HG02763 (cell line): ENCODE measurements around the gene SLC25A6.
"Not testable (repeated sequence)": the region's sequence is repeated elsewhere in the genome, so short reads cannot be mapped to it uniquely, and the experiment has no call there.

Experiments
- ATAC-seq: cut with Tn5 transposase; IDR thresholded peaks from one replicate; pipeline ENCODE4 v1.9.1; 2021; ENCODE audit warnings: mild to moderate bottlenecking, moderate library complexity; ENCODE audit not compliant: unreplicated experiment

Gene SLC25A6

DNA sequence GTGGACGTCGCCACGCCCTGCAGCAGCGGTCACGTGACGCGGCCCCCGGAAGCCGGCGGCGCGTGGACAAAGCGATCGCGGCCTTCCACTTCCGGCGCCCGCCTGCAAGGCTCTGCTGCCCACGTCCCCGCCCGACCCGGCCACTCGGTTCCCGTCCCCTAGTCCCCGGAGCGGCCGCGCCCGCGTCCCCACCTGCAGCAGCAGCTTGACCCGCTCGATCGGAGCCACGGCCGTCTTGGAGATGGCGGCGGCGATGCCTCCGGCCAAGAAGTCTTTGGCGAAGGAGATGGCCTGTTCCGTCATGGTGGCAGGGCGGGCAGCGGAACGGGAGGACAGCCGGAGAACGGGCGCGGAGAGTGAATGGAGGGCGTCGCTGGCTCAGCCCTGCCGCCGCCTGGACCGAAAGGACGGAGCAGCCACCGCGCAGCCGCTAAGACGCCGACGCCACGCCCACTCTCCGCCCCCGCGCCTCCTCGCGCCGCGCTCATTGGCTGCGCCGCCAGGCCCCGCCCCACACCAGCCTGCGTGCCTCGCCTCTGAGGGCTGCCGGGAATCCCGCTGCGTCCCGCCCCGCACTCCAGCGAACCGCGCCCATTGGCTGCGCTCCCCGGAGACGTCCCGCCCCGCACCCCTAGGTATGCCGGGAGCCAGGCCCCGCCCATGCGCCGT, at the start of gene SLC25A6:
TSS of gene SLC25A6 (minus strand) at position 407 of the 669 bp plus-strand sequence. CDS start at position 303, 104 bp downstream.
- ATAC-seq, result peak; percentile 92

DNA sequence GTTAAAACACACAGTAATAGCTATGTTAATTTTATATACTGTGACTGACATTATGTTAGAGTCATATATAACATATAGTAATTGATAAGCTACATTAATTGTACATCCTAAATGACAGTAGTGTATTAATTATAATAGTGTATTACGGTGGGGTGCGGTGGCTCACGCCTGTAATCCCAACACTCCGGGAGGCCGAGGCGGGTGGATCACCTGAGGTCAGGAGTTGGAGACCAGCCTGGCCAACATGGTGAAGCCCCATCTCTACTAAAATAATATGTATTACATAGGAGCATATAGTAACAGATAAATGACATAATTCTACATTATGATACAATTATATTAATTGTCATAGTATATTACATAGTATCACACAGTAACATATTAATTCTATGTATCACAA, 48.6 kb upstream of the SLC25A6 start:
- ATAC-seq, result no peak

DNA sequence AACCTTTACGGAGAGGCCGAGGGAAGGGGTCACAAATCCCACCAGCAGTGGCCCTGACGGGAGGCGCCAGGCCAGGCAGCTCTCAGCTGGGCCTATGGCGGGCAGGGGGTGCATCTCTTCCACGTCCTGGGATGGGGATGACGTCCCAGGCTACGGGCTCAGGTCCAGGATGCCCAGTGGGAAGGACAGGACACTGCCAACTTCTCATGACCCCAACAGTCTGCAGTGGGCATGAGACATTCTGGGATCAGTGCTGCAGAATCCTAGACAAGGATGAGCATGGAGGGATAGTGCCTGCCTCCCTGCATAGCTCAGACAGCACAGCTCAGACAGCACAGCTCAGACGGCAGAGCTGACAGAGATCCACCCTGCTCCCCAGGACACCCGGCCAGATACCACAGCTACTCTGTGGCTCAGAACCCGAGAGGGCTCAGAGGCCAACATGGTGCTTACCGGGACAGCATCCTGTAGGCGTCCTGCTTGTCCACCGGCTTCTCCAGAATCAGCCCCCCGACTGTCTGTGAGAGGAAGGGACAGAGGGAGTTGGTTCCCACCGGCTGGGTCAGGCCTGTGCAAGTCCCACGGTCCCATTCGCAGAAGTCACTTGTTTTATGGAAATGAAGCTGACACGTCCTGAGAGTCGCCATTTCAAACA, 43.5 kb upstream of the SLC25A6 start:
- ATAC-seq, result no peak

DNA sequence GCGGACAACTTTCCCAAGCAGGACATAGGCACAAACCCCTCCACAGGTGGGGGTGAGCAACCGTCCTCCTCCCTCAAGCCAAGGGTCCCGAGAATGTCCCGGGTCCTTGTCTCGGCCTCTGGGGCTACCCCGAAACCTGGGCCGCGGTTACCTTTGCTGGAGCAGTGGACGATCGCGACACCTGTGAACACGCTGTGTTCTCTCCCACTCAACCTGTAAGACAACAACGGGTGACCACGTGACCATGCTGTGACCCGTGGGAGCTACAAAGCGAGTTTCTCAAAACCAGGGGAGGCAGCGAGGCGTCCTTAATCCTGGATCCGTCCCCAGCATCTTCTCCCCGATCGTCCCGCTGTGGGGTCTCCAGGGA, 42.9 kb upstream of the SLC25A6 start:
- no peak for ATAC-seq

DNA sequence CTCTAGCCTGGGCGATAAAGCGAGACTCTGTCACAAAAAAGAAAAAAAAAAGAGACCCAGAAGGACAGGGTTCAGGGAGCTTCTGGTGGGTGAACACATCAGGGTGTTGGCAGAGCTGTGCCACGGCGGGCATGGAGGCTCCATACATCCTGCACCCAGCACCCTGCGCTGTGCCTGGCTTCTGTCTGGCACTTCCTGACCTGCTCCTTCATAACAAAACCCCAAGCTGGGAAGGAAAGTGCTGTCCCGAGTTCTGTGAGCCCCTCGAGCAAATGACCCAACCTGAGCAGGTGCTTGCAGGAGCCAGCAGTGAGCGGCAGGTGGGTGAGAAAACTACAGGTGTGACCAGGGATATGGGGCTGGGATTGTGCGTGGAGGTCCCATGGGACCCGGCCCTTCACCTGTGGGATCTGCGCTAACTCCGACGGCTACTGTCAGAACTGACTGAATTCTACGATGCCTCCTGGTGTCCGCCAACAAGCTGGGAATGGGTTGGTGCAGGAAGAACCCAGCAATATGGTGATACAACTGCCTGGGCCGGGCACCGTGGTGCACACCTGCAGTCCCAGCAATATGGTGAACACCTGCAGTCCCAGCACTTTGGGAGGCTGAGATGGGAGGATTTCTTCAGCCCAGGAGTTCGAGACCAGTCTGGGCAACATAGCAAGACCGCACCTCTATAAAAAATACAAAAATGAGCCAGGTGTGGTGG, 41.9 kb upstream of the SLC25A6 start:
- ATAC-seq, result no peak

DNA sequence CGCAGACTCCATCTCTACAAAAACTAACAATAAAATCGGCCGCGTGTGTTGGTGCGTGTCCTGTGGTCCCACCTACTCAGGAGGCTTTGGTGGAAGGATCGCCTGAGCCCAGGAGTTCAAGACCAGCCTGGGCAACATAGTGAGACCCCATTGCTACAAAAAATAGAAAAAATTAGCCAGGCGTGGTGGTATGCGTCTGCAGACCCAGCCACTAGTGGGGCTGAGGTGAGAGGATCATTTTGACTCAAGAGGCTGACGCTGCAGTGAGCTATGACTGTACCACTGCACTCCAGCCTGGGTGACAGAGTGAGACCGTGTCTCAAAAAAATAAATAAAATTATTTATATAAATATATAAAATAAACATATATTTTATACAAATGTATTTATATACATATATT, 38.5 kb upstream of the SLC25A6 start:
- no peak for ATAC-seq

DNA sequence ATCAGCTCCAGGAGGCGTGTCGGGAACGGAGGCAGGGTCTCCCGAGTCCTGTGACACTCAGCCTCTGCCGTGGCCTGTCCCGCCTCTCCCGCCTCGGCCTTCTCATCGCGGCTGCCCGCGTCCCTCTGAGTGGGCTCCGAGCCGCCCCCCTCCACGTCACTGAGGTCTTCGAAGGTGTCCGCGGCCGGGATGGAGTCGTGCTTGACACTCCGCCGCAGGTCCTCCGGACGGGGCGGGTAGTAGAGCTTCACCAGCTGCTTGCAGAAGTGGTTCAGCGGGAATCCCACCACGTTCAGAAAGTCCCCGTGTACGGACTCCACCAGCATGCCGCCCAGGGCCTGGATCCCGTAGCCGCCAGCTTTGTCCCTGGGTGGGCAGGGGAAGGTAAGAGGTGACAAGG, 35.8 kb upstream of the SLC25A6 start:
- ATAC-seq, result no peak

DNA sequence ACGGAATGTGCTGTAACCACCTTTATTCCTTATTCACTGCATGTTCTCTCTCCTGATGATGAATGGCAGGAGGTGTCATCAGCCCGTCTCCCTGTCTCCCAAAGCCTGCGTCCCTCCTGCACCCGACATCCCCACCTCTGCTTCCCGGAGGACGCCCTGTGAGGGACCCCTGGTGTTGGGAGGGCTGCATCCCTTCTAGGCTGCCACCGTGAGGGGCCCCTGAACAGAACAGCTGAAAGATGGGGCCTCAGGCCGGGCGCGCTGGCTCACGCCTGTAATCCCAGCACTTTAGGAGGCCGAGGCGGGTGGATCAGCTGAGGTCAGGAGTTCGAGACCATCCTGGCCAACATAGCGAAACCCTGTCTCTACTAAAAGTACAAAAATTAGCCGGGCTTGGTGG, 34.4 kb upstream of the SLC25A6 start:
- not testable (repeated sequence) for ATAC-seq

DNA sequence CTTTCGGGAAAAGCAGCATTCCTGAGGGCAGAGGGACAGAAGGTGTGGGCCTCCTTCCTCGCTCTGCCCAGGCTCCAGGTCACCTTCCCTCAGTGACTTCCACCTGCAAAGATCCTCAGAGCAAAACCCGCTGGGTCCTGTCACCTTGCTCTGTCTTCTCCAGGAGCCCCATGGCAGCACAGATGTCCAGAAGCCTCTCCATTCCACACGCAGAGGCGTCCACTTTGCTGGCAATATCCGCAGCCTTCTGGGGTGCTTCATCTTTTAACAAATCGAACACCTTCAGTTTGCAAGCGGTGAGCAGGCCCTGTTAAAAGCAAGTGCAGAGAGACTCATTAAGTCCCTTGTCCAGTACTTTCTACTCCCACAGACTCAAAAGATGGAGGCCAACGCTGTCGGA, 33.5 kb upstream of the SLC25A6 start:
- ATAC-seq, result no peak

DNA sequence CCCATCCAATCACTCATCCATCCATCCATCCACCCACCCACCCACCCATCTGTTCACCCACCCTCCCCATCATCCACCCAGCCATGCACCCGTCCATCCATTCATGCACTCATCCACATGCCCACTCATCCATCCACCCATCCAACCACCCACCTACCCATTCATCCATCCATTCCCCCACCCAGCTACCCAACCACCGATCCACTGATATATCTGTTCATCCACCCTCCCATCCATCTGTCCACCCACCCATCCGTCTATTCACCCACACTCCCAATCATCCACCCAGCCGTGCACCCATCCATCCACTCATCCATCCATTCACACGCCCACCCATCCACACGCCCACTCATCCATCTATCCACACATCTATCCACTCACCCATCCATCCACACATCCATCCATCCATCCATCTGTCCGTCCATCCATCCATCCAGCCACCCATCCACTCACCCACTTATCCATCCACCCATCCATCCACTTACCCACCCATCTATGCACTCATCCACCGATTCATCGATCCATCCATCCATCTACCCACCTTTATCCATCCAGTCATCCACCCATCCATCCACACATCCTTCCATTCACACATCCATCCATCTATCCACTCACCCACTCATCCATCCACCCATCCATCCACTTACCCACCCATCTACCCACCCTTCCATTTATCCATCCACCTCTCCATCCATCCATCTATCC, 32.4 kb upstream of the SLC25A6 start:
- no peak for ATAC-seq

DNA sequence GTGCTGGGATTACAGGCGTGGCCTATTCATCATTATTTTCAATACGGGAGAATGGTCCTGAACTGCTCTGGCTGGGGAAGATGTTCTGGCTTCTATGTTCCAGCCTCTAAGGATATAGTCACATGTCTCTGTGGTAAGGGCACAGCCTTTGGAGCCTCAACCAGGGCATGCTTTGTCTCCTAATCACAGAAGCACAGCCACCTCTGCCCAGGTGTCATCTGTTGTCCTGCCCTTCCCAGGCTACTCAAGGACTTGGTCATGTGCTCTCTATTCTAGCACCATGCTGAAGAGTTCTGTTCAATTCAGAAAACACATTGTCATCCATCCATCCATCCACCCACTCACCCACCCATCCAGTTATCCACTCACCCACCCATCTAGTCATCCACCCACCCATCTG, 31.3 kb upstream of the SLC25A6 start:
- ATAC-seq, result no peak

DNA sequence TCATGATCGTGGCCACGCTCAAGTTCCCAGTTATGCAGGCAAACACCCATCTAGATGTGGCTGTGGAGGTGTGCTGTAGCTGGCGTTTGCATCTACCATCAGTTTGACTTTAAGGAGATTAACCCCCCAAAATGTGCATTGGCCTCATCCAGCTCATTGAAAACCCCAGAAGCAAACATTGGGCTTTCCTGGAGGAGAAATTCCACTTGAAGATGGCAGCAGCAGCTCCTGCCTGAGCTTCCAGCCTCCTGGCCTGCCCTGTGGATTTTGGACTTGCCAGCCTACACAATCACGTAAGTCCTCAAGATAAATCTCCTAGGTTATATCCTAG, 30.2 kb upstream of the SLC25A6 start:
- ATAC-seq, result no peak

DNA sequence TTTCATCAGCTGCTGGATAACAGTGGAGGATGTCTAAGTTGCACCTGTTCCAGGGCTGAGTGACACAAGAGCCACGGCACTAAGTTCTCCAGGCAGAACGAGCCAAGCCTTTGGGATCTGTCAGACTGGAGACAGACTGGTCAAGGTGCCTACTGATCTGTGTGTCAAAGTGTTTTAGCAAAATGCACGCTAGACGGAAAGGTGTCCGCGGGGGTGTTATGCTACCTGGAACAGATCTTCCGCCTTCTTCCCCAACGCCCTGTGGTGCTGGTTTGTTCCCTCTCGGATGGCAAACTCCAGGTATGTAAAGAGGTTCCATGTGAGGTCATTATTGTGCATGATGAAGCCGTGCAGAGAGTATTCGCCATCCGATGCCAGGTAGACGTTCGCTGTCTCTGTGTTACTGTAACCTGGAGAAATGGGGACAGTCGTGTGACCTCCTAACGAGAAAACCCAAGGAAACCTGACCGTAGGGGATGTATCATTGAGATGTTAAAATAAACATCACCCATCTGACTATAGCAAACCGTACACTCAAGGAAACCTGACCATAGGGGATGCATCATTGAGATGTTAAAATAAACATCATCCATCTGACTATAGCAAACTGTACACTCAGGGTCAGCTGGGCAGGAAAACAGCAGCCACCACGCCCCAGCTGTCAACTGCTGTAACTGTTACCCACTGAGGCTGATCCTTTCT, 29.7 kb upstream of the SLC25A6 start:
- no peak for ATAC-seq

DNA sequence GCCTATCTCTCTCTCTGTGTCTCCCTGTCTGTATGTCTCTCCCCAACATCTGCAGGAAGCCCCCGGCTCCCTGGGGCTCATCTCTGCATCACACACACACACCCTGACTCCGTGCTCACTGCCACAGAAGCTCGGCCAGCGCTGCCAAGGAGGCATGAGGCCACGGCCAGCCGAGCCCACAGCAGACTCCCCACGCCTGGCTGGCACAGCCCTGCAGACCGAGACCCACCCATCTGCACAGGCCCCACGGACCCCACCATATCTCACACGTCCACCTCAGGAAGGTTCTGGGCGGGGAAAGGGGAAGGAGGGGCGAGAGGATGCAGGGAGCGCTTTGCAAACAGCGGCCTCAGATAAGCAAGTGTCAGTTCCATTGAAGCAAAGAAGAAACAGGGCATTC, 28.5 kb upstream of the SLC25A6 start:
- ATAC-seq, result no peak

DNA sequence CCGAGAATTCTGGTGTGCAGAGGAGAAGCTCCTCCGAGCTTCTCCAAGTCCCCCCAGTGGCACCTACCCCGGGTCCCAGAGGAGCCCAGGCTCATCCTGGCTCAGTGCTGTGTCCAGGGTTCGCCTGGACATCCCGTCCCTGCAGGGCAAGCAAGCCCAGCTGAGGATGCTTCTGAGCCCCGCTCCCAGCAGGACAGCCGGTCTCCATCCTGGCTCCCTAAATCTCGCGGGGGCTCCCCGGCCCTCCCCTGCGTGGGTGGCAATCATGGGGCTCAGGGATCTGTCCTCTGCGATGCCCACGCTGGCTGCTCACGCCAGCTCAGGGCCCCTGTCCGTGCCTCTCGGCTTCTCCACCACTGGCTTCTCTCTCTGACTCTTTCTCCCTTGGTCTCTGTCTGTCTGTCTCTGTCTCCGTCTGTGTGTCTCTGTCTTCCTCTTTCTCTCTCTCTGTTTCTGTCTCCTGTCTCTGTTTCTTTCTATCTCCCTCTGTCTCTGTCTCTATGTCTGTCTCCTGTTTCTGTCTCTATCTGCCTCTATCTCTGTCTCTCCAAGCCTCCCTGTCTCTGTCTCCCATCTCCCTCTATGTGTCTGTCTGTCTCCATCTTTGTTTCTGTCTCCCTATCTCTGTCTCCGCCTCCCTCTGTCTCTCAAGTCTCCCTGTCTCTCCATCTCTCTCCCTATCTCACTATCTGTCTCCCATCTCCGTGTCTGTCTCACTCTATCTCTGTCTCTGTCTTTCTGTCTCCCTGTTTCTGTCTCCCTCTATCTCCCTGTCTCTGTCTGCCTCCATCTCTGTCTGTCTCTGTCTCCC, 27.8 kb upstream of the SLC25A6 start:
- no peak for ATAC-seq

DNA sequence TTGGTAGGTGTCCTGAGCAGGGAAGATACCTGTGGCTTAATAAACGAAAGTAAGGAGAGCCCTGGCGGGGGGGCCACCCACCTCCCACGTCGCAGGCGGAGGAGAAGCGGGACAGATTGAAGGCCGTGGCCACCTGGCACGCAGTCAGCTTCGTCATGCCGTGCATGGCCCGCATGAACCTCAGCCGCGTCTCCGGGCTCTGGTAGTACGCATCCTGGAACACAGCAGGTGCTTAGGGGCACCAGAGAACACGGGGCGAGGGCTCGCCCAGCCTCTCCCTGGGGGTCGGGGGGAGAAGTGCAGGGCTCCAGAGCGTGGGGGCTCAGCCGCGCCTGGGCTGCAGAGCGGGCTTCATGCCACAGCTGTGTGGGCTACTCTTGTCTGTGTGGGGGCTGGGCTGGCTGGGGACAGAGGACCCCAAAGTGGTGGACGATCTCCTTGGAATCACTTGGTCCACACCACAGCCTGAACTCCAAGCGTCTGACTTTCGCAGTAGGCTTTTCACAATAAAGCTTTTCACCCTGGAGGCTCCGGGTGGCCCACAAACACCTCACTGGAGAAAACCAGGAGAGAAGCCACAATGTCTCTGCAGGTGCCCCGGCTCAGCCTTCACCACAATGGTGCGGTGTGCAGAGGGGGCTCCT, 27.1 kb upstream of the SLC25A6 start:
- no peak for ATAC-seq

DNA sequence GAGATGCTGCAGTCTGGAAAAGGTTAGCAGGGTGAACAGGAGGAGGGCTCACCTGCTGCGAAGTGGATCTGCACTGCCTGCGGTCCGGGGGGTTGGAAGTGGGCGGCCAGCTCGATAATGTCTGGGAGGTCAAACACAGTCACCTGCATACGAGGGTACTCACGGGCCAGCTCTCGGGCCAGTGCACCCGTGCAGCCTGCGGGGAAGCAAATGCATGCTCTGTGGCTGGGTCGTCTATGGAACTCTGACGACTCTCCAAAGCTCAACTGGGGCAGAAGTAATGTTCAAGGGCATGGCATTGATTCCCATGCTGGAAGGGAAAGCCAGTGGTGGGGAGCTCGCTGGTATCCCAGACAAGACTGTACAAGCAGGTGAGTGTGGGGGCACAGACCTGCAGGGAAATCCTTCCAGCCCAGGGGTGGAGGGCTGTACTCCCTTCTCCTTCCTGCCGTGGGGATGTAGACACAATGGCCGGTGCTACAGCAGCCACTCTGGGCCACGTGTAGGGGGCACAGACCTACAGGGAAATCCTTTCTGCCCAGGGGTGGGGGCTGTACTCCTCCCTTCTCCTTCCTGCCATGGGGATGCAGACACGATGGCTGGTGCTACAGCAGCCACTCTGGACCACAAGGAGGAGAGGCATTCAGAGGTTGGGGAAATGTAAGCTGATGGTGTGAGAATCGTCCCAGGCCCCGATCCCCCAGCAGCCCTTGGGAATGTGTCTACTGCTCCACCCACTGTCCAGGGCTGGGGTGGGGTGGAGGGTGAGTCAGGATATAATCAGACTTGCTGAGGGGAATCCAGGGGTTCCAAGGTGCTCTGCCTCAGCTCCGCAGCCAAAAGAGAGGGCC, 26.2 kb upstream of the SLC25A6 start:
- no peak for ATAC-seq

DNA sequence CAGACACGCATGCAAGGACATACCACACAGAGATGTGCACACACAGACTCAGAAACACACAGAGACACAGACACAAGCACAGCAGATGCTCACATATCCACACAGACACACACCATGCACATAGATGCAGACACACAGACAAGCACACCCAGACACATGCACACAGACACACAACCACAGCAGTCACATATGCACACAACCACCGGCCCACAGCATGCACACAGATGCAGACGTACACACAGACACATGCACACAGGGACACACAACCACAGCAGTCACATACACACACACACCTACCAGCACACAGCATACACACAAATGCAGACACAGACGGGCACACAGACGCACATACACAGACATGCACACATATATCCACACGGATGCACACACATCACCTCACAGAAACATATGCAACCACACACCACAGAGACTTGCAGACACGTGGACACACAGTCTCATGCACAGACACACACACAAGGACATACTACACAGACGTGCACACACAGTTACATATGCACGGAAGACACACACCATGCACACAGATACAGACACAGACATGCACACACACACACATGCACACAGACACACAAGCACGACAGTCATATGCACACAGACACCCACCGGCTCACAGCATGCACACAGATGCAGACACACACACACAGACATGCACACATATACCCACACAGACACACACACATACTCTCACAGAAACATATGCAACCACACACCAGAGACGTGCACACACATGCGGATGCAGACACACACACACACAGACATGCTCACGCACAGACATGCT, 25.2 kb upstream of the SLC25A6 start:
- no peak for ATAC-seq
